Astrocyte of the cerebellum (primary cell): ENCODE measurements around the gene PSMA7.

Experiments
- DNase-seq: peaks from one replicate; pipeline ENCODE4 v3.0.0-alpha.2; 2011; ENCODE audit warnings: low read depth
- H3K4me3 ChIP-seq: 2 replicates; pipeline ENCODE4 v1.5.1; 2011; ENCODE audit warnings: mild to moderate bottlenecking, low read depth, low read length, moderate library complexity
- in situ Hi-C: cut with HindIII; loops from 2 replicates; pipeline ENCODE4 v1.10.0; 2017; ENCODE audit warnings: low sequenced_read_pairs
- TF ChIP-seq, protein P1 (sequence below): IDR thresholded peaks from 2 replicates; pipeline ENCODE4 v1.5.1; 2012; ENCODE audit warnings: low read length, low read depth, moderate library complexity, mild to moderate bottlenecking; ENCODE audit errors: missing control alignments

PSMA7 gene

DNA sequence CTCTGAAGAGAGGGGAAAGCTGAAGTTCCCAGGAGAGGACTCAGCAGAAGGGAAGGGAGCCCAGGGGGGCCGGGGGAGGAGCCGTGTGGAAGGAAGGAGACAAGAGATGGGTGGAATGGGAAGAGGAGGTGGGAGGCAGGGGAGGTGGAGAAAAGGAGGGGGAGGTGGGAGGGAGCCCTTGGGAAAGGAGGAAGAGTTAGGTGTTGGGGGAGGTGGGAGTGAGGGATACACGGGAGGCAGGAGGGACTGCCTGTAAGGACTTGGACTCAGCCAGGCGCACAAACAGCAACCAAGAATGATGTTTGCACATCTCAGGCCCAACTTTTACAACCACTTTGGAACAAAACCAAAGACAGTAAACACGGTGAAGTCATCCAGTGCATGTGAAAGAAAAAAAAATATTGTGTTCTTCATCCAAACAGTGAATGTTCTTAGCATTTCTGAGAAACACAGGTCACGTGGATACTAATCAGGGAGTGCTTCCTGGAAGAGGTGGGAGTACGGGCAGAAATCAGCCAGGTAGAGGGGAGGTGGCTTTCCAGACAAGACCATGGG lies 38.3 kb downstream of the PSMA7 start:
- H3K4me3 ChIP-seq: no peak overlapping the region
- TF ChIP-seq, protein P1, sequence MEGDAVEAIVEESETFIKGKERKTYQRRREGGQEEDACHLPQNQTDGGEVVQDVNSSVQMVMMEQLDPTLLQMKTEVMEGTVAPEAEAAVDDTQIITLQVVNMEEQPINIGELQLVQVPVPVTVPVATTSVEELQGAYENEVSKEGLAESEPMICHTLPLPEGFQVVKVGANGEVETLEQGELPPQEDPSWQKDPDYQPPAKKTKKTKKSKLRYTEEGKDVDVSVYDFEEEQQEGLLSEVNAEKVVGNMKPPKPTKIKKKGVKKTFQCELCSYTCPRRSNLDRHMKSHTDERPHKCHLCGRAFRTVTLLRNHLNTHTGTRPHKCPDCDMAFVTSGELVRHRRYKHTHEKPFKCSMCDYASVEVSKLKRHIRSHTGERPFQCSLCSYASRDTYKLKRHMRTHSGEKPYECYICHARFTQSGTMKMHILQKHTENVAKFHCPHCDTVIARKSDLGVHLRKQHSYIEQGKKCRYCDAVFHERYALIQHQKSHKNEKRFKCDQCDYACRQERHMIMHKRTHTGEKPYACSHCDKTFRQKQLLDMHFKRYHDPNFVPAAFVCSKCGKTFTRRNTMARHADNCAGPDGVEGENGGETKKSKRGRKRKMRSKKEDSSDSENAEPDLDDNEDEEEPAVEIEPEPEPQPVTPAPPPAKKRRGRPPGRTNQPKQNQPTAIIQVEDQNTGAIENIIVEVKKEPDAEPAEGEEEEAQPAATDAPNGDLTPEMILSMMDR: no peak
- in situ Hi-C loops: no loop called here
- no peak for DNase-seq

GRCh38 chr20:62104234-62104789 lies 38.9 kb downstream of the PSMA7 start:
- in situ Hi-C loops: no loop called here
- TF ChIP-seq, protein P1: no peak

GRCh38 chr20:62103508-62104233 lies 39.5 kb downstream of the PSMA7 start:
- in situ Hi-C loops: no loop called here
- DNase-seq: no peak
- H3K4me3 ChIP-seq: no peak overlapping the region
- TF ChIP-seq, protein P1: no peak

More at GRCh38 chr20:62104234-62104789, 38.9 kb downstream of the PSMA7 start:
- DNase-seq: no peak
- no peak overlapping the region for H3K4me3 ChIP-seq

DNA sequence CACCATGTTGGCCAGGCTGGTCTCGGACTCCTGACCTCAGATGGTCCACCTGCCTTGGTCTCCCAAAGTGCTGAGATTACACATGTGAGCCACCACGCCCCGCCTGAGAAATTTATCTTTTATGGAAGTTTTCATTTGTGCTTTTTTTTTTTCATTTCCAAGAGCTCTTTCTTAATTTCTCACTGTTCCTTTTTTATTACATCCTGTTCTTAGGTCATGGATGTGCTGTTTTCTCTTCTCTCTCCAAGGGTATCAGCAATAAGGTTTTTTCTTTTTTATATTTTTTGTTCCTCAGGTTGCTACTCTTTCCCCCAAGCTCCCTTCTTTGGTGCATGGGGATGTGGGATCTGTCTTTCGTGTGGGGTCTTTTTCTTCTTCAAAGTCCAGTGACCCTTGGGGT lies 42.1 kb downstream of the PSMA7 start:
- TF ChIP-seq, protein P1: no peak
- no peak for DNase-seq
- H3K4me3 ChIP-seq: no peak overlapping the region
- in situ Hi-C loops: no loop called here

- TF ChIP-seq, protein P1: no peak
- in situ Hi-C loops: no loop called here
- no peak for DNase-seq
- H3K4me3 ChIP-seq: no peak overlapping the region
Observed at GRCh38 chr20:62097881-62098407, 45.2 kb downstream of the PSMA7 start.

GRCh38 chr20:62096421-62097380 lies 46.5 kb downstream of the PSMA7 start:
- in situ Hi-C loops: no loop called here
- H3K4me3 ChIP-seq: no peak overlapping the region
- DNase-seq: no peak
- TF ChIP-seq, protein P1: no peak
